T-helper 17 cell (primary cell): ENCODE data around the gene ST8SIA1. TPM values are rescaled to one million over a fixed set of nuclear protein-coding genes. Genes with fewer than 3 reads are reported as not detected.

ENCODE experiments used
- ATAC-seq: fragments of 150-1000 bp; cut with Tn5 transposase; 2 replicates; pipeline ENCODE4 v1.10.0; 2021; ENCODE audit warnings: mild to moderate bottlenecking, moderate library complexity
- DNase-seq, 3 donors: peaks; one replicate each; pipeline versions ENCODE4 v3.0.0 to v3.0.0-alpha.2; 2020 to 2021
- H3K9me3 ChIP-seq: one replicate; pipeline ENCODE4 v1.7.0; 2013; ENCODE audit warnings: low read length, mild to moderate bottlenecking; ENCODE audit not compliant: control insufficient read depth, poor library complexity, severe bottlenecking
- H3K27ac Mint-ChIP-seq: one replicate; pipeline ENCODE4 v1.8.0; 2022; ENCODE audit warnings: mild to moderate bottlenecking, moderate library complexity, mixed read lengths
- H3K27me3 Mint-ChIP-seq: one replicate; pipeline ENCODE4 v1.8.0; 2022; ENCODE audit warnings: mixed read lengths
- H3K36me3 Mint-ChIP-seq: one replicate; pipeline ENCODE4 v1.8.0; 2022; ENCODE audit warnings: low read depth, mixed read lengths
- H3K4me1 Mint-ChIP-seq: one replicate; pipeline ENCODE4 v1.8.0; 2022; ENCODE audit warnings: mild to moderate bottlenecking, mixed read lengths
- H3K4me3 Mint-ChIP-seq: one replicate; pipeline ENCODE4 v1.8.0; 2022; ENCODE audit warnings: mild to moderate bottlenecking, moderate library complexity, mixed read lengths
- total RNA-seq, 4 donors: library from RNA in 2 of 4; stranded (reverse) in 2 of 4; gene quantifications; one replicate each; pipeline ENCODE4 v1.2.3 and lab custom pipeline; 2022 to 2026

Gene ST8SIA1
- total RNA-seq, 2 donors from 2014 or later: 7.6 to 13.9 TPM

DNA sequence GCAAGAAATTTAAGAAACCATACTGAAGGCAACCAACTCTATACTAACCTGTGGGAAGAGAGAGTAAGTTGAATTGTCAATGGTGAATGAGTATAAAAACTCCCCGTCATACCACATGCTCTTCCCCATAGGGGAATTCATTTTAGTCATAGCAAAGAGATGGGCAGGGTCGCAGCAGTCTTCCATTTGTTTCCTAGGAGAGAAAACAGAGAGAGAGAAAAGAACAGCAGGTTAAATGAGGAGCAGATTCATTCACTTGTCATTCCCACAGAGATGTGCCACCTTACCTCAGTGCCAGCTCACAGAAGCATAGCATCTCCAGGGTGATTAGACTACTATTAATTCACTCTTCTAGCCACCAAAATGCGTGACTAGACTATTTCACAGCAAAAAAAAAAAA is 47.4 kb downstream of the ST8SIA1 start:
- ATAC-seq (no peak), DNase-seq (no peak)
- H3K36me3 Mint-ChIP-seq: peaks cover 4% of the 10 kb centered on the region
- no peak overlapping the region for H3K4me3 Mint-ChIP-seq
- no peaks in the 10 kb centered on the region for H3K27me3 Mint-ChIP-seq
- H3K27ac Mint-ChIP-seq: peak overlapping the region; percentile 9
- no peaks in the 10 kb centered on the region for H3K9me3 ChIP-seq
- peaks cover 31% of the 10 kb centered on the region for H3K4me1 Mint-ChIP-seq

- no peaks in the 10 kb centered on the region for H3K9me3 ChIP-seq
- Mint-ChIP-seq H3K27me3 (no peaks in the 10 kb centered on the region), H3K4me3 (no peak overlapping the region), H3K36me3 (peaks cover 4% of the 10 kb centered on the region), H3K4me1 (peaks cover 31% of the 10 kb centered on the region), H3K27ac (no peak overlapping the region)
- no peak for DNase-seq
- ATAC-seq: no peak
Measured at GRCh38 chr12:22286569-22286968, 47.9 kb downstream of the ST8SIA1 start.

- DNase-seq: no peak
- ATAC-seq: no peak
Measured at GRCh38 chr12:22285846-22286245, 48.7 kb downstream of the ST8SIA1 start.

GRCh38 chr12:22284871-22285270 is 49.6 kb downstream of the ST8SIA1 start:
- H3K4me1 Mint-ChIP-seq: peaks cover 24% of the 10 kb centered on the region
- ATAC-seq (no peak), DNase-seq (no peak)
- no peak overlapping the region for H3K27ac Mint-ChIP-seq
- peaks cover 4% of the 10 kb centered on the region for H3K36me3 Mint-ChIP-seq
- no peak overlapping the region for H3K4me3 Mint-ChIP-seq
- H3K27me3 Mint-ChIP-seq: no peaks in the 10 kb centered on the region
- H3K9me3 ChIP-seq: no peaks in the 10 kb centered on the region

More at GRCh38 chr12:22285846-22286245, 48.7 kb downstream of the ST8SIA1 start:
- H3K4me1 Mint-ChIP-seq: peaks cover 28% of the 10 kb centered on the region
- H3K9me3 ChIP-seq: no peaks in the 10 kb centered on the region
- H3K4me3 Mint-ChIP-seq: no peak overlapping the region
- H3K27me3 Mint-ChIP-seq: no peaks in the 10 kb centered on the region
- H3K27ac Mint-ChIP-seq: no peak overlapping the region
- peaks cover 4% of the 10 kb centered on the region for H3K36me3 Mint-ChIP-seq

DNA sequence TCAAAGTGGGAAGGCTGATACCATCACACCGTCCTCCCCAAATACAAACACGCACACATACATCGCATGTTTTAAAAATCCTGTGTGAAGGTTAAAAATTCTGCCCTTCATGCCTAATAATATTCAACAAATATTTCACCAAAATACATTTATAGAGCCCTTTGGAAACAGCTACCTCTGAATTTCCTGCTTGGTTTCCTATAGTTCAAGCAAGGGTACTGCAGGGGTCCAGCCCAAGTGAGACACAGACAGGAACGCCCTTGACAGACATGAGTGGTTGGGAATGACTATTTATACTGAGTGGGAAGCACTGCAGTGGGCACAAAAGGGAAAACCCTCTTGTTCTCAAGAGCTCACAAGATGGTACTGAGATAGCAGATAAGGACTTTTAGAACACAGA is 51.0 kb downstream of the ST8SIA1 start:
- Mint-ChIP-seq H3K4me3 (no peak overlapping the region), H3K27me3 (no peaks in the 10 kb centered on the region), H3K4me1 (peaks cover 19% of the 10 kb centered on the region), H3K36me3 (peaks cover 6% of the 10 kb centered on the region), H3K27ac (no peak overlapping the region)
- ATAC-seq (no peak), DNase-seq (no peak)
- no peaks in the 10 kb centered on the region for H3K9me3 ChIP-seq

DNA sequence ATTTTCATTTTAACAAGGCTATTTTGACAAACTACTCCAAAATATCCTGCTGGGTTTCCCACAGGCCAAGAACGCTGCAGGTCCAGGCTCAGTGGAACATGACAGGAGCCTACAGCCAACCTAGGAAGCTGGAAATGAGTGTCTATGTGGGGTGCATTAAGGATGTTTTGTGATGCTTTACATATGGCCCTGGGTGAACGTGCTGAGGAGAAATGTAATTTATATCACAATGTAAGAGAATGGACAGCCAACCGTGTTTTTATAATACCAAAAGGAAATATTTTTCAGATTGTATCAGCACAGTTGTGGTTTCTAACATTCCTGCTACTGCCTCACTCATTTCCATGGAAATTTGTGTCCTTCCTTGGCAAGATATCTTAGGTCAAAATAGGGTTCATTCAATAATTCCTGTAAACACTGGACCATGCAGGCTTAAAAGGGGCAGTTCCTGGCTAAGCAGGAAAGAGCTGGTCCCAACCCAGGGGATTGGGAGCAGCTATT is 51.5 kb downstream of the ST8SIA1 start:
- H3K27ac Mint-ChIP-seq: no peak overlapping the region
- H3K36me3 Mint-ChIP-seq: peaks cover 6% of the 10 kb centered on the region
- no peaks in the 10 kb centered on the region for H3K27me3 Mint-ChIP-seq
- DNase-seq (no peak), ATAC-seq (no peak)
- no peak overlapping the region for H3K4me3 Mint-ChIP-seq
- no peaks in the 10 kb centered on the region for H3K9me3 ChIP-seq
- peaks cover 15% of the 10 kb centered on the region for H3K4me1 Mint-ChIP-seq

DNA sequence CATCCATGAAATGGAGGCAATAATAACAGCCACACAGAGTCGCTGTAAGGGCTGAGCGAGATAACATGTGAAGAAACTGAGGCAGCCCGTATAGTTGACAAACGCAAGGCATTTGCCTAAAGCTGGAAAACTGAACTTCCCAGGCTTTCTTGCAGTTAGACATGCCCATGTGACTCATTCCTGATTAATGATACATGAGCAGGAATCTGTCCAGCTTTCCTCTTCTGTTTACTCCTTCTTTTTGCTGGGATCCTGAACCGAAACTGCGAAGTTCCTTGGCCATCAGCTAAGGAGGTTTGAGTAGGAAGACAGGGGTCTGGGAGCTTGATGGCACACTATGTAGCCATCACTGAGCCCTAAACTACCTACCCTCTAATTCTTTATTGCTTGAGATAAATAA is 52.2 kb downstream of the ST8SIA1 start:
- Mint-ChIP-seq H3K4me3 (no peak overlapping the region), H3K36me3 (peaks cover 6% of the 10 kb centered on the region), H3K27ac (no peak overlapping the region), H3K27me3 (no peaks in the 10 kb centered on the region), H3K4me1 (peaks cover 12% of the 10 kb centered on the region)
- no peak for DNase-seq
- ATAC-seq: no peak
- H3K9me3 ChIP-seq: no peaks in the 10 kb centered on the region

- no peaks in the 10 kb centered on the region for H3K27me3 Mint-ChIP-seq
- no peak overlapping the region for H3K4me3 Mint-ChIP-seq
- H3K4me1 Mint-ChIP-seq: peaks cover 7% of the 10 kb centered on the region
- H3K27ac Mint-ChIP-seq: no peak overlapping the region
- H3K36me3 Mint-ChIP-seq: peaks cover 3% of the 10 kb centered on the region
- no peak for ATAC-seq
- no peak for DNase-seq
- no peaks in the 10 kb centered on the region for H3K9me3 ChIP-seq
Measured at GRCh38 chr12:22276867-22277266, 57.6 kb downstream of the ST8SIA1 start.

GRCh38 chr12:22276313-22276712 is 58.2 kb downstream of the ST8SIA1 start:
- Mint-ChIP-seq H3K27ac (no peak overlapping the region), H3K4me1 (peaks cover 7% of the 10 kb centered on the region), H3K36me3 (peaks cover 3% of the 10 kb centered on the region), H3K27me3 (no peaks in the 10 kb centered on the region), H3K4me3 (no peak overlapping the region)
- ATAC-seq: no peak
- no peak for DNase-seq
- H3K9me3 ChIP-seq: no peaks in the 10 kb centered on the region

DNA sequence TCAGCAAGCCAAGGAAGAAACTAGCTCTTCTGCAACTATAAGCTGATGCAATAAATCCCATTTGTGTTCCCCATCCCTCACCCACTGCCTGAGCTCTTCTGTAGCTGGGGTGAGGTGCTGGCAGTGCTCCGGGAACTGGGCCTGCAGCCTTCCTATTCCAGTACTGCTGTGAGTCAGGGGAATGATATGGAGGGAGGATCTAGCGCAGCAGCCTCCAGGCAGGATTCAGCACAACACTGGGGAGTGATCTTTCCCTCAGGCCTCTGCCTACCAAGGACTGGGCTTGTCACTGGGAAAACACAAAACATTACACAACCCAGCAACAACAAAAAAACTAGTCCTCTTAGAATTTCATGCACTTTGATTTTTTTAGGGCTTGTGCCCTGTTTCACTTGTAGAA is 58.7 kb downstream of the ST8SIA1 start:
- Mint-ChIP-seq H3K4me1 (peaks cover 7% of the 10 kb centered on the region), H3K4me3 (no peak overlapping the region)
- ATAC-seq: no peak

GRCh38 chr12:22272335-22273151 is 62.0 kb downstream of the ST8SIA1 start:
- H3K9me3 ChIP-seq: no peaks in the 10 kb centered on the region
- Mint-ChIP-seq H3K27me3 (no peaks in the 10 kb centered on the region), H3K36me3 (peaks cover 2% of the 10 kb centered on the region), H3K4me1 (peaks cover 9% of the 10 kb centered on the region), H3K27ac (no peak overlapping the region), H3K4me3 (no peak overlapping the region)
- ATAC-seq: no peak
- no peak for DNase-seq

More for the DNA sequence above, 58.7 kb downstream of the ST8SIA1 start:
- Mint-ChIP-seq H3K27me3 (no peaks in the 10 kb centered on the region), H3K27ac (no peak overlapping the region), H3K36me3 (peaks cover 3% of the 10 kb centered on the region)
- DNase-seq: no peak
- no peaks in the 10 kb centered on the region for H3K9me3 ChIP-seq

DNA sequence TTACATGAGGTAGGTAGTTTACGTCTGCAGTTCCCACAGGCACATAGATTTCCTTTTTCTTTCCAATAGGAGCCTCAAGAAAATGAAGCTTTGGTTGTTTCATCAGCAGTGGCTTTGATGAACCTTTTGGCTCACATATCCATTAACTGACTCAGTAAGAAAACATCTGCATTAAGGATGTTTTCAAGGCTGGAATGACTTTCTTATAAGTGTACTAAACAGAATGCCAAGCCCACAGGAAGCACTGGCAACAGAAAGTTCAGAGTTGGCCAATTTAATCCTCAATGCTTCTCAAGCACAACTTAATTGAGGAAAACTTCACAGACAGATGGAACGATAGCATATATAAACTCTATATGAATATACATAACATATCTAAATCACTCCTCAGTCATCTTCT is 63.5 kb downstream of the ST8SIA1 start:
- peaks cover 2% of the 10 kb centered on the region for H3K36me3 Mint-ChIP-seq
- no peak overlapping the region for H3K27ac Mint-ChIP-seq
- no peaks in the 10 kb centered on the region for H3K27me3 Mint-ChIP-seq
- ATAC-seq: no peak
- no peak overlapping the region for H3K4me3 Mint-ChIP-seq
- no peaks in the 10 kb centered on the region for H3K9me3 ChIP-seq
- peaks cover 10% of the 10 kb centered on the region for H3K4me1 Mint-ChIP-seq
- no peak for DNase-seq

DNA sequence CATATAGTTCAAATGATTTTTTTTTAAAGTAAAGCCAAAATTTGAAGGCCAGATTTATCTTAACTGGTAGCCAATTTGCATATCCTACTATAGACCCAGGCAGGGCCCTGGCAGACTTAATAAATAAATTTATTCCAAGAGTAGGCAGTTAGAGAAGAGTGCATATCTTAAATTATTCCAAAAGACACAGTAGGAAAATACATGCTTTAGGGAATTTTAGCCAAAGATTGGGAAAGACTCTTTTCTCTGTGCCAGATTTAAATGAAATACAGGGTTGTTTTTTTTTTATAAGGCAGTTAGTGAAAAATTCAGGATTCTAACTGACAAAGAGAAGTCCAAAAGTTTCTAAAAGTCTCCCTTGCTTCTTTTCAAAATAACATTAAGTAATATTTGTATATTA is 65.5 kb downstream of the ST8SIA1 start:
- Mint-ChIP-seq H3K36me3 (peaks cover 5% of the 10 kb centered on the region), H3K27me3 (no peaks in the 10 kb centered on the region), H3K4me3 (no peak overlapping the region), H3K4me1 (peaks cover 18% of the 10 kb centered on the region), H3K27ac (no peak overlapping the region)
- no peaks in the 10 kb centered on the region for H3K9me3 ChIP-seq
- no peak for ATAC-seq
- DNase-seq: no peak

- no peak overlapping the region for H3K4me3 Mint-ChIP-seq
- no peak overlapping the region for H3K27ac Mint-ChIP-seq
- peaks cover 19% of the 10 kb centered on the region for H3K4me1 Mint-ChIP-seq
Measured at GRCh38 chr12:22268406-22268805, 66.1 kb downstream of the ST8SIA1 start.

More at GRCh38 chr12:22268406-22268805, 66.1 kb downstream of the ST8SIA1 start:
- H3K9me3 ChIP-seq: no peaks in the 10 kb centered on the region
- ATAC-seq (no peak), DNase-seq (no peak)
- peaks cover 5% of the 10 kb centered on the region for H3K36me3 Mint-ChIP-seq
- no peaks in the 10 kb centered on the region for H3K27me3 Mint-ChIP-seq
